Skin epidermis (tissue), 12 donors: ENCODE measurements around the gene RAB27B.
A peak's percentile ranks its signal among the peaks of the same experiment; 100 is the strongest.
"Not testable (repeated sequence)": the region's sequence is repeated elsewhere in the genome, so short reads cannot be mapped to it uniquely, and the experiment has no call there.

ENCODE experiments used
- H3K27ac ChIP-seq, 21 experiments: fragments of 200-600 bp; sonication (generic) in 11 of 21; one replicate each; pipeline ENCODE4 v1.5.0; 2020; ENCODE audit warnings: mild to moderate bottlenecking in 3 of 21, inconsistent platforms in 2 of 21, moderate library complexity in 2 of 21
- H3K4me3 ChIP-seq, 7 experiments: fragments of 200-600 bp; sonication (generic) in 2 of 7; one replicate each; pipeline ENCODE4 v1.5.0; 2020; ENCODE audit warnings: inconsistent platforms in 2 of 7, mild to moderate bottlenecking in 2 of 7, moderate library complexity in 1 of 7

The RAB27B gene

GRCh38 chr18:54813305-54813704 lies 15.0 kb upstream of the RAB27B start:
- H3K4me3 ChIP-seq = no peak overlapping the region
- H3K27ac ChIP-seq = no peak overlapping the region

DNA sequence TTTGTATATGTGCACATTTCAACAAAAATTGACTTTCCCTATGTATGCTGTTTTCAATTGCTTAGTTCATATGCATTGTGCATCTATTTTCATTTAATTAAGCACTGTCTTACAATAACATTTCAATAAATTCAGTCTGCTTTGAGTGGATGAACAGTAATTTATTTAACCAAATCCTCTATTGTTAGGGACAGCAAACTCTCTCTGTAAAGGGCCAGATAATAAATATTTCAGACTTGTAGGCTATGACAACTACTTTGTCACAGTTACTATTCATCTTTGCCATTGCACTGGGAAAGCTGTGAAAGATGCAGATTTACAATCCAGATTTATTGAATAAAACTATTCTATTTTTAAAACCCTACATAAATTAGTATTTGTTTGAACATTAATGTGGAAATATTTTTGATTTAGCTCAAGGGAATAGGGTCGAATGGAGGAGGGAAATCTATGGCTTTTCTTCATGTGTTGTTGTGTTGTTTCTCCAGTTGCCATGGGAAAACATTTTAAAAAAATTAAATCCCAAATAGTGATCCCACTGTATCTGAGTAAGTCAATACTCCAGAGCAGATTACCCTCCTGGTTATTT lies 14.2 kb upstream of the RAB27B start:
- no peak overlapping the region for H3K27ac ChIP-seq

DNA sequence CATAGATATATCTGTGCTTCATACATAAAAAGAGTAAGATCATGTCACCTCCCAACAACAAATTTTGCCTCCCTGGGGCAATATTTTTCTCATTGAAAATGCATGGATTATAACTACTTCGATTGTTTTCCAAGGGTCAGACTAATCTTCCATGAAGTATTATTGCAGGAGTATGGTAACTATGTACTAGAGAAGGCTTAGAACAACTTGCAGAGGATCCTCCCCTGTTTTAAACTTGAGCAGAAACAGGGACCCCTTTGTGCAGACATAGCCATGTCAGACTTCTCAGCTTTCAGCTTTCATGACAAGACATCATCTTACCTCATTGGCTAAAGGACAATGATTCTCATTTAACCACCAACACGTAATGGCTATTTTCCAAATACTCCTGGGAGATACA lies 13.2 kb upstream of the RAB27B start:
- H3K27ac ChIP-seq = no peak overlapping the region
- no peak overlapping the region for H3K4me3 ChIP-seq

More for the DNA sequence above, 14.2 kb upstream of the RAB27B start:
- no peak overlapping the region for H3K4me3 ChIP-seq

GRCh38 chr18:54820785-54821275 lies 7.4 kb upstream of the RAB27B start:
- not testable (repeated sequence) for H3K4me3 ChIP-seq, H3K27ac ChIP-seq

- Histone ChIP-seq H3K4me3 (no peak overlapping the region), H3K27ac (peak overlapping the region in 7 of 21 experiments; percentile 4 to 72 (median 31))
Observed at GRCh38 chr18:54822872-54823845, 5.1 kb upstream of the RAB27B start.

- H3K27ac ChIP-seq = no peak overlapping the region
- H3K4me3 ChIP-seq = no peak overlapping the region
Observed at GRCh38 chr18:54824761-54825160, 3.5 kb upstream of the RAB27B start.

GRCh38 chr18:54825601-54826344 lies 2.5 kb upstream of the RAB27B start:
- no peak overlapping the region for H3K27ac ChIP-seq
- H3K4me3 ChIP-seq = no peak overlapping the region

- Histone ChIP-seq H3K27ac (peak overlapping the region in 19 of 21 experiments; percentile 12 to 89 (median 77)), H3K4me3 (peak overlapping the region; percentile 29 to 58 (median 45))
Observed at GRCh38 chr18:54828986-54829385, 709 bp downstream of the RAB27B start.

DNA sequence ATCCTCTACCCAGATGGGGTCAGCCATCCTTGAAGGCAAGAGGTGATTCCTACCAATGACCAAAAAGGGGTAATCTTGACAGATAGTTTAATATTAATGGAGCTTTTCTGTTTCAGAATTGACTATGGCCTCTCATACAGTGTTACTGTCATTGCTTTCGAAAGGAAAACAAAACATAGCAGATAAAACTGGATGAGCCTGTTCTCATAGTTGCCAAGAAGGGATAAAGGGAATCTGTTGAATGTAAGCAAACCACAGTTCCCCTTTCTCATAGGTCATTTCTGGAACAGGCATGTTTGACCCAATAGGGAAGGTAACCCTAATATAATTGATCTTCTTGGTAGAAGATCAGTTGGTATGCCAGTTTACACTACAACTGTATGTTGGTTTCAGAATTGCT lies 1.6 kb downstream of the RAB27B start:
- Histone ChIP-seq H3K4me3 (peak overlapping the region in 5 of 7 experiments; percentile 4 to 58 (median 48)), H3K27ac (peak overlapping the region in 18 of 21 experiments; percentile 42 to 89 (median 76))

- H3K4me3 ChIP-seq = peak overlapping the region in 4 of 7 experiments; percentile 40 to 58 (median 48)
- H3K27ac ChIP-seq = peak overlapping the region in 17 of 21 experiments; percentile 42 to 89 (median 76)
Observed at GRCh38 chr18:54830260-54830659, 2.0 kb downstream of the RAB27B start.

GRCh38 chr18:54830866-54831265 lies 2.6 kb downstream of the RAB27B start:
- H3K4me3 ChIP-seq = peak overlapping the region in 1 of 7 experiments; percentile 6

GRCh38 chr18:54835944-54836343 lies 7.7 kb downstream of the RAB27B start:
- no peak overlapping the region for H3K27ac ChIP-seq
- H3K4me3 ChIP-seq = no peak overlapping the region

More at GRCh38 chr18:54830866-54831265, 2.6 kb downstream of the RAB27B start:
- peak overlapping the region in 13 of 21 experiments; percentile 9 to 67 (median 50) for H3K27ac ChIP-seq

DNA sequence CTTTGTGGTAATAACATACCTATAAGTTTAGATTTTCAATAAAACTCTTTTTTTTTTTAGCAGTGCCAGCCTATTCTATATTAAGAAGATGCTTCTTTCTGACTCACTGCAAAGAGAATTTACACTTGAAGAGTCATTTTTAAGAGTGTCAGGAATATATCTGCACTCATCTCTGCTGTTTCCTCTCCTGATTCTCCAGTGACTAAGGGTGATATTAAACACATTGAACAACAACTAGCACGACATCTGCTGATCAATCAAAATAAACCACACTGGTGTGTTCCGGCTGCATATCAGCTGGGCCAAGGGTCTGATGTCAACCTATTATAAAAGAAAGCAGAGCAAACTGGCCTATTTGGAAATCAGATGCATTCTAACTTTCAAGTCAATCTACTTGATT lies 15.0 kb downstream of the RAB27B start:
- H3K27ac ChIP-seq = no peak overlapping the region

GRCh38 chr18:54845787-54846186 lies 17.5 kb downstream of the RAB27B start:
- H3K27ac ChIP-seq = no peak overlapping the region
- no peak overlapping the region for H3K4me3 ChIP-seq

More for the DNA sequence above, 15.0 kb downstream of the RAB27B start:
- no peak overlapping the region for H3K4me3 ChIP-seq

DNA sequence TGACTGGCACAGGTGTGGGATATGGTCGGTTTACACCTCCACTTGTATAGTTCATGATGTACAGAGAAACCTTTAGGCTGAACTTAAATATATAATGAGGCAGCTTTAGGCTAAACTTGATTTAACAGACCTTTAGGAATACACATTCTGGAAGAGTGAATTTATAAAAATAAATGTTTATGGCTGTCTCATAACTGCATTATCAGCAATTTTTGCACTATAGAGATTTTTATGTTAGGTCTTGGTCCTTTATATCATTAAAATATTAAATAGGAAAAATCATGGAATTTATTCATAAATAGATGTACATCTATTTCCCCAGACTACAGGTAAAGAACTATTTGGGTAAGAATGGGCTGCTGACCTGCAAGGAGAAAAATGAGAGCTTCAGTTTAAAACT lies 19.8 kb downstream of the RAB27B start:
- H3K27ac ChIP-seq = no peak overlapping the region
- H3K4me3 ChIP-seq = no peak overlapping the region

- H3K27ac ChIP-seq = no peak overlapping the region
- no peak overlapping the region for H3K4me3 ChIP-seq
Observed at GRCh38 chr18:54849683-54850082, 21.4 kb downstream of the RAB27B start.

DNA sequence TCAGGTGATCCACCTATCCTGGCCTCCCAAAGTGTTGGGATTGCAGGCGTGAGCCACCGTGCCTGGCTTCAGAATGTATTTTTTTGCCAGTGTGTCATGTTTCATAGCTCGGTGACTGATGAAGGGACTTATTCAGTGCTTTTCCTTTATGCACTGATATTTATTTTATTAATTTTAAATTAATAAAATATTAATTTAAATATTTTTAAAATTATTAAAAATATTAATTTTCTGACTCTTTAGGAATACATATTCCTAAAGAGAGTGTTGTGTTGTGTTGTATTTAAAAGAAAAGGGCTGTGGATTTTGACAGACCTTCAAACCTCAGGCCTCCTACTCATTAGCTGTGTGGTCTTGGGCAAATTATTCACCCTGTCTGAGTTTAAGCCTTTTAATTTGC lies 22.3 kb downstream of the RAB27B start:
- H3K27ac ChIP-seq = no peak overlapping the region
- H3K4me3 ChIP-seq = no peak overlapping the region

- H3K27ac ChIP-seq = no peak overlapping the region
- no peak overlapping the region for H3K4me3 ChIP-seq
Observed at GRCh38 chr18:54852780-54853675, 24.8 kb downstream of the RAB27B start.

DNA sequence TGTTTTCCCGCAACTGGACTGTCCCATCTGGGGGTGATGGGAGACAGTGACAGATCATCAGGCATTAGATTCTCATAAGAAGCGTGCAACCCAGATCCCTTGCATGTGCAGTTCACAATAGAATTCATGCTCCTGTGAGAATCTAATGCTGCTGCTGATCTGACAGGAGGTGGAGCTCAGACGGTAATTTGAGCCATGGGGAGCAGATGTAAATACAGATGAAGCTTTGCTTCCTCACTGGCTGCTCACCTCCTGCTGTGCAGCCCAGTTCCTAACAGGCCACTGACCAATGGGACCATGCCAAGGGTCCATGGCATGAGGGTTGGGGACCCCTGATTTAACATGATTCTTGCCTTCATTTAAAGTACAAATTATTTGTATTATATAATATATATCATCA lies 26.8 kb downstream of the RAB27B start:
- H3K4me3 ChIP-seq, H3K27ac ChIP-seq: not testable (repeated sequence)
